ENCODE measurements around the gene LMF1.

DNA sequence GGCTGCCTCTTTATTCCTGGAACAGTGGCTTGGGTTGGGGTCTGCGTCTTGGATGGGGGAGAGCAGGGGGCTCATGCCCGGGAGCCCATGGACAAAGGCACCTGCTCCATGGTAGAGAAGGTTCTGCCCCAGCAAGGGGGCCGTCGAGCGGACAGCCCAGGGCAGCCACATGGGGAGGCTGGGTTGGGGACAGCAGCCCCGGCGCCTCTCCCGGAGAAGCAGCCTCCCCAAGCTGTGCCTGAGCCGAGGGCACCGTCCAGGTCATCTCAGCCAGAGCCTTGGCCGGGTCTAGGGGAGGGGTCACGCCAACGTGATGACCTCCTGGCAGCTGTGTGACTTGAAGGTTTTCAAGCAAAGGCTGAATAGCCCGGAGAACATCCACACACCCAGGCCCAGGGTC is 137.4 kb downstream of the LMF1 start:
- no peak for TF ChIP-seq JUND (IDR thresholded peaks at IDR 0.05; ENCODE audit: low read length)
- TF ChIP-seq, protein P1, sequence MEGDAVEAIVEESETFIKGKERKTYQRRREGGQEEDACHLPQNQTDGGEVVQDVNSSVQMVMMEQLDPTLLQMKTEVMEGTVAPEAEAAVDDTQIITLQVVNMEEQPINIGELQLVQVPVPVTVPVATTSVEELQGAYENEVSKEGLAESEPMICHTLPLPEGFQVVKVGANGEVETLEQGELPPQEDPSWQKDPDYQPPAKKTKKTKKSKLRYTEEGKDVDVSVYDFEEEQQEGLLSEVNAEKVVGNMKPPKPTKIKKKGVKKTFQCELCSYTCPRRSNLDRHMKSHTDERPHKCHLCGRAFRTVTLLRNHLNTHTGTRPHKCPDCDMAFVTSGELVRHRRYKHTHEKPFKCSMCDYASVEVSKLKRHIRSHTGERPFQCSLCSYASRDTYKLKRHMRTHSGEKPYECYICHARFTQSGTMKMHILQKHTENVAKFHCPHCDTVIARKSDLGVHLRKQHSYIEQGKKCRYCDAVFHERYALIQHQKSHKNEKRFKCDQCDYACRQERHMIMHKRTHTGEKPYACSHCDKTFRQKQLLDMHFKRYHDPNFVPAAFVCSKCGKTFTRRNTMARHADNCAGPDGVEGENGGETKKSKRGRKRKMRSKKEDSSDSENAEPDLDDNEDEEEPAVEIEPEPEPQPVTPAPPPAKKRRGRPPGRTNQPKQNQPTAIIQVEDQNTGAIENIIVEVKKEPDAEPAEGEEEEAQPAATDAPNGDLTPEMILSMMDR (IDR thresholded peaks at IDR 0.05; ENCODE audit: control extremely low read depth in 1 of 3, insufficient read depth in 1 of 3, low read depth in 1 of 3, low read length in 3 of 3) = no peak
- TF ChIP-seq, protein P2, sequence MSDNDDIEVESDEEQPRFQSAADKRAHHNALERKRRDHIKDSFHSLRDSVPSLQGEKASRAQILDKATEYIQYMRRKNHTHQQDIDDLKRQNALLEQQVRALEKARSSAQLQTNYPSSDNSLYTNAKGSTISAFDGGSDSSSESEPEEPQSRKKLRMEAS (IDR thresholded peaks at IDR 0.05) = no peak
- TF ChIP-seq BRCA1 (IDR thresholded peaks at IDR 0.05; ENCODE audit: low read depth, low read length) = no peak
- TF ChIP-seq, protein P3, sequence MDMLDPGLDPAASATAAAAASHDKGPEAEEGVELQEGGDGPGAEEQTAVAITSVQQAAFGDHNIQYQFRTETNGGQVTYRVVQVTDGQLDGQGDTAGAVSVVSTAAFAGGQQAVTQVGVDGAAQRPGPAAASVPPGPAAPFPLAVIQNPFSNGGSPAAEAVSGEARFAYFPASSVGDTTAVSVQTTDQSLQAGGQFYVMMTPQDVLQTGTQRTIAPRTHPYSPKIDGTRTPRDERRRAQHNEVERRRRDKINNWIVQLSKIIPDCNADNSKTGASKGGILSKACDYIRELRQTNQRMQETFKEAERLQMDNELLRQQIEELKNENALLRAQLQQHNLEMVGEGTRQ (IDR thresholded peaks at IDR 0.05; ENCODE audit: low read length) = no peak
- TF ChIP-seq POLR2A (IDR thresholded peaks at IDR 0.05; ENCODE audit: control extremely low read depth in 1 of 2, low read depth in 2 of 2, low read length in 2 of 2) = no peak
- TF ChIP-seq EZH2 (IDR thresholded peaks at IDR 0.05; ENCODE audit: low read depth, low read length, severe bottlenecking) = no peak
- no peak for TF ChIP-seq POU5F1 (IDR thresholded peaks at IDR 0.05; ENCODE audit: low read depth, low read length)
- no peak for TF ChIP-seq HDAC2 (IDR thresholded peaks at IDR 0.05; ENCODE audit: borderline replicate concordance in 1 of 2, low read depth in 2 of 2, low read length in 2 of 2)
- TF ChIP-seq, protein P4, sequence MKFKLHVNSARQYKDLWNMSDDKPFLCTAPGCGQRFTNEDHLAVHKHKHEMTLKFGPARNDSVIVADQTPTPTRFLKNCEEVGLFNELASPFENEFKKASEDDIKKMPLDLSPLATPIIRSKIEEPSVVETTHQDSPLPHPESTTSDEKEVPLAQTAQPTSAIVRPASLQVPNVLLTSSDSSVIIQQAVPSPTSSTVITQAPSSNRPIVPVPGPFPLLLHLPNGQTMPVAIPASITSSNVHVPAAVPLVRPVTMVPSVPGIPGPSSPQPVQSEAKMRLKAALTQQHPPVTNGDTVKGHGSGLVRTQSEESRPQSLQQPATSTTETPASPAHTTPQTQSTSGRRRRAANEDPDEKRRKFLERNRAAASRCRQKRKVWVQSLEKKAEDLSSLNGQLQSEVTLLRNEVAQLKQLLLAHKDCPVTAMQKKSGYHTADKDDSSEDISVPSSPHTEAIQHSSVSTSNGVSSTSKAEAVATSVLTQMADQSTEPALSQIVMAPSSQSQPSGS (IDR thresholded peaks at IDR 0.05; ENCODE audit: low read length) = no peak
- TF ChIP-seq BACH1 (IDR thresholded peaks at IDR 0.05; ENCODE audit: low read length) = no peak
- no peak for TF ChIP-seq SUZ12 (IDR thresholded peaks at IDR 0.05; ENCODE audit: low read length)
- no peak for TF ChIP-seq ZNF274 (IDR thresholded peaks at IDR 0.05; ENCODE audit: borderline replicate concordance, extremely low read depth, low read length)

All from H1 (cell line).